PC-9 (cell line): ENCODE results near the gene NCOA5. TPM values are rescaled to one million over a fixed set of nuclear protein-coding genes. Genes with fewer than 3 reads are reported as not detected.
A peak's percentile ranks its signal among the peaks of the same experiment; 100 is the strongest.

Experiments used
- BruUV-seq: library from RNA; stranded (reverse); fragments of 400-500 nt; replicated peaks from 2 replicates; lab custom pipeline; 2021; lab: Mats Ljungman, UMichigan
- CTCF ChIA-PET: fragments of 300-600 bp; sonication (Branson Sonifier 250); formaldehyde crosslinking; loops from one replicate; lab custom pipeline; 2022; ENCODE audit warnings: antibody characterized with exemption; lab: Charles Lee
- POLR2A ChIA-PET: fragments of 300-600 bp; sonication (Branson Sonifier 250); formaldehyde crosslinking; loops from one replicate; lab custom pipeline; 2022; ENCODE audit warnings: antibody characterized with exemption; ENCODE audit not compliant: unreplicated experiment; lab: Charles Lee
- DNase-seq, 2 experiments: peaks; one replicate each; pipeline versions ENCODE4 v3.0.0 to v3.0.0-alpha.2; 2015 to 2022; ENCODE audit warnings: mixed read lengths in 1 of 2
- H2AFZ ChIP-seq: fragments of 200-600 bp; sonication (generic); 2 replicates; pipeline ENCODE4 v1.8.1; 2017; ENCODE audit warnings: antibody characterized with exemption
- H3F3A ChIP-seq: fragments of 200-600 bp; sonication (generic); 2 replicates; pipeline ENCODE4 v1.8.1; 2017; ENCODE audit warnings: antibody characterized with exemption, mild to moderate bottlenecking, low read depth; ENCODE audit not compliant: insufficient read depth
- H3K27ac ChIP-seq: fragments of 200-600 bp; sonication (generic); 2 replicates; pipeline ENCODE4 v1.6.1; 2016; ENCODE audit warnings: mixed run types
- H3K27me3 ChIP-seq: fragments of 200-600 bp; sonication (generic); 2 replicates; pipeline ENCODE4 v1.6.1; 2016; ENCODE audit warnings: low read depth, mixed run types; ENCODE audit not compliant: insufficient read depth
- H3K36me3 ChIP-seq: fragments of 200-600 bp; sonication (generic); 2 replicates; pipeline ENCODE4 v1.6.1; 2016; ENCODE audit warnings: low read depth, mixed run types
- H3K4me1 ChIP-seq: fragments of 200-600 bp; sonication (generic); replicated peaks from 2 replicates; pipeline ENCODE4 v1.6.1; 2016; ENCODE audit warnings: mixed run types; ENCODE audit not compliant: insufficient read depth
- H3K4me2 ChIP-seq: fragments of 200-600 bp; sonication (generic); 2 replicates; pipeline ENCODE4 v1.6.1; 2017; ENCODE audit warnings: mixed run types
- H3K4me3 ChIP-seq: fragments of 200-600 bp; sonication (generic); 2 replicates; pipeline ENCODE4 v1.6.1; 2016; ENCODE audit warnings: mixed run types
- H3K79me2 ChIP-seq: fragments of 200-600 bp; sonication (generic); 2 replicates; pipeline ENCODE4 v1.6.1; 2017; ENCODE audit warnings: low read depth, mixed run types
- H3K9me2 ChIP-seq: fragments of 200-600 bp; sonication (generic); 2 replicates; pipeline ENCODE4 v1.8.1; 2017; ENCODE audit warnings: mild to moderate bottlenecking; ENCODE audit not compliant: insufficient read depth
- H3K9me3 ChIP-seq: fragments of 200-600 bp; sonication (generic); 2 replicates; pipeline ENCODE4 v1.8.1; 2016; ENCODE audit warnings: low read depth; ENCODE audit not compliant: insufficient read depth
- H4K20me1 ChIP-seq: fragments of 200-600 bp; sonication (generic); 2 replicates; pipeline ENCODE4 v1.8.1; 2017; ENCODE audit not compliant: insufficient read depth
- EZH2 ChIP-seq: fragments of 200-600 bp; sonication (generic); IDR thresholded peaks from 2 replicates; pipeline ENCODE4 v1.8.0; 2017; ENCODE audit warnings: antibody characterized with exemption, low read depth
- intact Hi-C: fragments of 100-400 bp; cut with micrococcal nuclease; formaldehyde crosslinking; loops from one replicate; pipeline ENCODE4 v1.10.0; 2022; ENCODE audit not compliant: unreplicated experiment
- total RNA-seq: library from RNA; stranded (reverse); gene quantifications from 2 replicates; pipeline ENCODE4 v1.2.3, GENCODE V29; 2021
- TF ChIP-seq, protein P1 (sequence below): fragments of 200-600 bp; sonication (generic); conservative IDR thresholded peaks from 2 replicates; pipeline ENCODE4 v1.6.1; 2017; ENCODE audit warnings: mixed run types, antibody characterized with exemption, mild to moderate bottlenecking, moderate library complexity

NCOA5 gene
- total RNA-seq, 1 experiment from 2014 or later = 28.1 TPM

DNA sequence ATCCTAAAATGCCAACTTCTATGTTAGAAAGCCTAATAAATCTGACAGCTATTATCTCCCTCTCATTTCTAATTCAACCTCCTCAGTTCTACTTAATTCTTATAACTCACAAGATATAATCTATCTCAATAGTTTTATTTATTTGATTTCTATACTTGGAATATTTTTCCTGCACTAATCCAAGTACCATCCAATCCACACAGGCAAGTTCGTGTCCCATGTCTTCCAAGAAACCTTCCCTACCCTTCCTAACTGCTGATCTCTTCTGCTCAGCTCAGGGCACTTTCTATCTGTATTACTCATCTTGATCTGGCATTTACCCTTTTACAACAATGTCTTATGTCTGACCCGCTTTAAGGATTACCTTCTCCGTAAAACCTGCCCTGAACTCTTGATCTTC, 18.2 kb downstream of the NCOA5 start:
- no peaks in the 10 kb centered on the region; the same call in 1 of the 2 replicates for H3F3A ChIP-seq
- H3K36me3 ChIP-seq = peaks cover 23% of the 10 kb centered on the region
- H2AFZ ChIP-seq = no peak overlapping the region
- peaks cover 22% of the 10 kb centered on the region for H4K20me1 ChIP-seq
- BruUV-seq = no TSS peak
- no peak overlapping the region for H3K27ac ChIP-seq
- H3K27me3 ChIP-seq = no peaks in the 10 kb centered on the region
- intact Hi-C loops = no loop called here
- ChIA-PET CTCF (no interaction called here), POLR2A (no interaction called here)
- DNase-seq = no peak
- no peaks in the 10 kb centered on the region for H3K79me2 ChIP-seq
- H3K9me3 ChIP-seq = no peaks in the 10 kb centered on the region
- no peaks in the 10 kb centered on the region for H3K9me2 ChIP-seq
- H3K4me2 ChIP-seq = no peak overlapping the region
- H3K4me1 ChIP-seq = no peaks in the 10 kb centered on the region
- H3K4me3 ChIP-seq = no peak overlapping the region
- TF ChIP-seq, protein P1, sequence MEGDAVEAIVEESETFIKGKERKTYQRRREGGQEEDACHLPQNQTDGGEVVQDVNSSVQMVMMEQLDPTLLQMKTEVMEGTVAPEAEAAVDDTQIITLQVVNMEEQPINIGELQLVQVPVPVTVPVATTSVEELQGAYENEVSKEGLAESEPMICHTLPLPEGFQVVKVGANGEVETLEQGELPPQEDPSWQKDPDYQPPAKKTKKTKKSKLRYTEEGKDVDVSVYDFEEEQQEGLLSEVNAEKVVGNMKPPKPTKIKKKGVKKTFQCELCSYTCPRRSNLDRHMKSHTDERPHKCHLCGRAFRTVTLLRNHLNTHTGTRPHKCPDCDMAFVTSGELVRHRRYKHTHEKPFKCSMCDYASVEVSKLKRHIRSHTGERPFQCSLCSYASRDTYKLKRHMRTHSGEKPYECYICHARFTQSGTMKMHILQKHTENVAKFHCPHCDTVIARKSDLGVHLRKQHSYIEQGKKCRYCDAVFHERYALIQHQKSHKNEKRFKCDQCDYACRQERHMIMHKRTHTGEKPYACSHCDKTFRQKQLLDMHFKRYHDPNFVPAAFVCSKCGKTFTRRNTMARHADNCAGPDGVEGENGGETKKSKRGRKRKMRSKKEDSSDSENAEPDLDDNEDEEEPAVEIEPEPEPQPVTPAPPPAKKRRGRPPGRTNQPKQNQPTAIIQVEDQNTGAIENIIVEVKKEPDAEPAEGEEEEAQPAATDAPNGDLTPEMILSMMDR = no peak
- no peak for TF ChIP-seq EZH2

DNA sequence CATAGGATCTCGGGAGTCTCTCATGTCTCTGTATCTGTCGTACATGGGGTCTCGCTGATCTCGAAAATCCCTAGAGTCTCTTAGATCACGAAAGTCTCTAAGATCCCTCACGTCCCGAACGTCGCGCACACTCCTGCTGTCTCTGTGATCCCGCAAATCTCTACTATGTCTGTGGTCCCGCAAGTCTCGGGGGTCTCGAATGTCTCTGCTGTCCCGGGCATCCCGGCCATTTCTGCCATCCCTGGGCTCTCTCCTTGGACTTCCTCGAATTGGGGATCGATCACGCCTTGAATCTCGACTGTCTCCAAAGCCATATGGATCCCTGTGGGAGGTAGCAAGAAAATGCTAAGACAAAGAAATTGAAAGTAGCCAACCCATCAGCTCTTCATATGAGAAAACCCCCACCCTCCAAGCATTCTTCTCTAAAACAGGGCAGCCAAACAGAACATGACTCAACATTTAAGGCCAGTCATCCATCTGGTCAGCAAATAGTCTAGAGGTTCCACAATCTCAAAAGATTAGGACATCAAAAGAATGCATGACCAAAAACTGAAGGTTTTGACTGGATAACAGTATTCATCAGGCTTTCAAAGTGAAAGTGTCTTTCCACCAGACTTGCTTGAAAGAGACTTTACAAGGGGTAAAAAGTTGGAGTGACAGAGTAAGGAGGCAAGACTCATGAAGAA, 19.4 kb downstream of the NCOA5 start:
- Histone ChIP-seq H2AFZ (no peak overlapping the region), H3K4me1 (no peaks in the 10 kb centered on the region), H3K79me2 (no peaks in the 10 kb centered on the region), H3K4me2 (no peak overlapping the region), H3K4me3 (no peak overlapping the region), H3K9me2 (no peaks in the 10 kb centered on the region), H3K36me3 (peaks cover 33% of the 10 kb centered on the region), H3K27me3 (no peaks in the 10 kb centered on the region), H3K9me3 (no peaks in the 10 kb centered on the region), H3F3A (no peaks in the 10 kb centered on the region; the same call in 1 of the 2 replicates), H3K27ac (no peak overlapping the region), H4K20me1 (peaks cover 15% of the 10 kb centered on the region)
- CTCF ChIA-PET = no interaction called here
- POLR2A ChIA-PET = no interaction called here
- TF ChIP-seq, protein P1 = no peak
- TF ChIP-seq EZH2 = no peak
- intact Hi-C loops = no loop called here
- DNase-seq = peak in 1 of 2 experiments; percentile 17
- no TSS peak for BruUV-seq

DNA sequence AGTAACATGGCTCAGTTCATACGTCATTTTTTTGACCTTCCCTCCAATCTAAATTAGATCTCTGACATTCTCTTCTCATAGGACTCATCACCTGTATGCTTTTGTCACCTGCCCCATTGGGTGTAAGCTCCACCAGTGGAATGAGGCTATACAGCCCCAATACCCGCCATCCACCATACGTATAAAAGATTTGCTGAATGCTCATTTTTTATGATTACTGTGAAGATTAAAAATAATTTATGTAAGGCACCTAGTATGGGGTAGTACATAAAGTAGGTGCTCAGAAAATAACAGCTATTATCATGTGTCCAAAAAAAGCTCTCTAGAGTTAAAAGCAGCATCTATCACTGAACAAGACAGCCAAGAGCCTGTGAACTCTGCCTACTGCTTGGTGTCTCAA, 24.1 kb downstream of the NCOA5 start:
- ChIA-PET POLR2A (interaction anchor here (0.7 kb wide), 1 partner anchor 342 kb away, joined by 4 read pairs; no protein-coding TSS in a partner anchor), CTCF (no interaction called here)
- intact Hi-C loops = no loop called here
- no peak overlapping the region for H3K27ac ChIP-seq
- TF ChIP-seq, protein P1 = no peak
- no peak for TF ChIP-seq EZH2
- no peaks in the 10 kb centered on the region for H3K4me1 ChIP-seq
- H4K20me1 ChIP-seq = peaks cover 16% of the 10 kb centered on the region
- peaks cover 55% of the 10 kb centered on the region for H3K36me3 ChIP-seq
- H2AFZ ChIP-seq = no peak overlapping the region
- no TSS peak for BruUV-seq
- H3K79me2 ChIP-seq = no peaks in the 10 kb centered on the region
- H3K4me3 ChIP-seq = no peak overlapping the region
- no peaks in the 10 kb centered on the region for H3K9me3 ChIP-seq
- H3K27me3 ChIP-seq = no peaks in the 10 kb centered on the region
- DNase-seq = no peak
- H3K9me2 ChIP-seq = no peaks in the 10 kb centered on the region
- no peaks in the 10 kb centered on the region; the same call in 1 of the 2 replicates for H3F3A ChIP-seq
- no peak overlapping the region for H3K4me2 ChIP-seq
